GM19438 (cell line): ENCODE data around the gene EML2.
"Not testable (repeated sequence)": the region's sequence is repeated elsewhere in the genome, so short reads cannot be mapped to it uniquely, and the experiment has no call there.

Experiments used
- ATAC-seq: cut with Tn5 transposase; IDR thresholded peaks from one replicate; pipeline ENCODE4 v1.9.1; 2021; ENCODE audit warnings: low read depth; ENCODE audit not compliant: unreplicated experiment

Gene EML2

GRCh38 chr19:45621976-45622503 is 17.2 kb downstream of the EML2 start:
- no peak for ATAC-seq

- no peak for ATAC-seq
Measured at GRCh38 chr19:45621389-45621788, 17.8 kb downstream of the EML2 start.

GRCh38 chr19:45616704-45617017 is 22.5 kb downstream of the EML2 start:
- ATAC-seq, result no peak

GRCh38 chr19:45615795-45616703 is 23.1 kb downstream of the EML2 start:
- no peak for ATAC-seq

GRCh38 chr19:45615056-45615455 is 24.1 kb downstream of the EML2 start:
- not testable (repeated sequence) for ATAC-seq

GRCh38 chr19:45613926-45614725 is 25.1 kb downstream of the EML2 start:
- no peak for ATAC-seq

GRCh38 chr19:45608948-45609347 is 30.2 kb downstream of the EML2 start:
- no peak for ATAC-seq

- ATAC-seq, result no peak
Measured at GRCh38 chr19:45607071-45608029, 31.8 kb downstream of the EML2 start.

- no peak for ATAC-seq
Measured at GRCh38 chr19:45601524-45602374, 37.4 kb downstream of the EML2 start, which contains the start of gene GPR4. GPR4 (minus strand) TSS chr19:45602212; CDS start chr19:45591866, 10,346 bp downstream.

GRCh38 chr19:45601115-45601514 is 38.1 kb downstream of the EML2 start:
- no peak for ATAC-seq

- ATAC-seq, result no peak
Measured at GRCh38 chr19:45600340-45600885, 38.8 kb downstream of the EML2 start.

GRCh38 chr19:45599286-45599685 is 39.9 kb downstream of the EML2 start:
- no peak for ATAC-seq

- ATAC-seq, result no peak
Measured at GRCh38 chr19:45598267-45599001, 40.8 kb downstream of the EML2 start.

GRCh38 chr19:45597425-45598111 is 41.6 kb downstream of the EML2 start:
- no peak for ATAC-seq

GRCh38 chr19:45595814-45596213 is 43.4 kb downstream of the EML2 start:
- ATAC-seq, result no peak

GRCh38 chr19:45593520-45593919 is 45.7 kb downstream of the EML2 start:
- ATAC-seq, result no peak

- no peak for ATAC-seq
Measured at GRCh38 chr19:45592366-45592765, 46.8 kb downstream of the EML2 start.

GRCh38 chr19:45591638-45592005 is 47.6 kb downstream of the EML2 start:
- ATAC-seq, result no peak
